ENCODE data around the gene TEKT3. TPM values are rescaled to one million over a fixed set of nuclear protein-coding genes. Genes with fewer than 3 reads are reported as not detected.

The TEKT3 gene
- total RNA-seq, 1 donor from 2014 or later, result 0.42 TPM

- Mint-ChIP-seq H3K27me3 (ENCODE audit: low read depth) (no peaks in the 10 kb centered on the region), H3K36me3 (ENCODE audit: low read depth) (no peaks in the 10 kb centered on the region)
- DNase-seq (ENCODE audit: low read depth, low spot score), result no peak
These were observed 52.5 kb downstream of the TEKT3 start for GRCh38 chr17:15288859-15289258.

GRCh38 chr17:15287538-15288267 lies 53.7 kb downstream of the TEKT3 start:
- H3K27me3 Mint-ChIP-seq (ENCODE audit: low read depth), result no peaks in the 10 kb centered on the region
- no peaks in the 10 kb centered on the region for H3K36me3 Mint-ChIP-seq (ENCODE audit: low read depth)
- H3K27ac Mint-ChIP-seq (ENCODE audit: unreplicated experiment), result no peak overlapping the region

More at GRCh38 chr17:15288859-15289258, 52.5 kb downstream of the TEKT3 start:
- Mint-ChIP-seq H3K27ac (ENCODE audit: unreplicated experiment) (no peak overlapping the region), H3K4me1 (peaks cover 10% of the 10 kb centered on the region), H3K9me3 (peaks cover 5% of the 10 kb centered on the region), H3K4me3 (no peak overlapping the region)
- TF ChIP-seq CTCF (conservative IDR thresholded peaks at IDR 0.05), result no peak

GRCh38 chr17:15285466-15285865 lies 55.9 kb downstream of the TEKT3 start:
- Mint-ChIP-seq H3K27ac (ENCODE audit: unreplicated experiment) (no peak overlapping the region), H3K27me3 (ENCODE audit: low read depth) (no peaks in the 10 kb centered on the region), H3K36me3 (ENCODE audit: low read depth) (no peaks in the 10 kb centered on the region), H3K4me1 (no peaks in the 10 kb centered on the region), H3K4me3 (no peak overlapping the region), H3K9me3 (peaks cover 8% of the 10 kb centered on the region)
- no peak for TF ChIP-seq CTCF (conservative IDR thresholded peaks at IDR 0.05)
- no peak for DNase-seq (ENCODE audit: low read depth, low spot score)

More at GRCh38 chr17:15287538-15288267, 53.7 kb downstream of the TEKT3 start:
- DNase-seq (ENCODE audit: low read depth, low spot score), result no peak
- peaks cover 10% of the 10 kb centered on the region for H3K4me1 Mint-ChIP-seq
- H3K4me3 Mint-ChIP-seq, result no peak overlapping the region
- H3K9me3 Mint-ChIP-seq, result peaks cover 6% of the 10 kb centered on the region
- TF ChIP-seq CTCF (conservative IDR thresholded peaks at IDR 0.05), result no peak

- DNase-seq (ENCODE audit: low read depth, low spot score), result no peak
- Mint-ChIP-seq H3K4me1 (no peaks in the 10 kb centered on the region), H3K36me3 (ENCODE audit: low read depth) (no peaks in the 10 kb centered on the region), H3K27me3 (ENCODE audit: low read depth) (no peaks in the 10 kb centered on the region), H3K27ac (ENCODE audit: unreplicated experiment) (no peak overlapping the region), H3K4me3 (no peak overlapping the region), H3K9me3 (peaks cover 8% of the 10 kb centered on the region)
- no peak for TF ChIP-seq CTCF (conservative IDR thresholded peaks at IDR 0.05)
These were observed 56.9 kb downstream of the TEKT3 start for GRCh38 chr17:15284537-15284936.

GRCh38 chr17:15284107-15284506 lies 57.3 kb downstream of the TEKT3 start:
- Mint-ChIP-seq H3K27me3 (ENCODE audit: low read depth) (no peaks in the 10 kb centered on the region), H3K4me3 (no peak overlapping the region), H3K36me3 (ENCODE audit: low read depth) (no peaks in the 10 kb centered on the region), H3K4me1 (no peaks in the 10 kb centered on the region), H3K27ac (ENCODE audit: unreplicated experiment) (no peak overlapping the region), H3K9me3 (peaks cover 8% of the 10 kb centered on the region)
- no peak for DNase-seq (ENCODE audit: low read depth, low spot score)
- TF ChIP-seq CTCF (conservative IDR thresholded peaks at IDR 0.05), result no peak
